ENCODE results near the gene PIK3CB. TPM values are rescaled to one million over a fixed set of nuclear protein-coding genes. Genes with fewer than 3 reads are reported as not detected.

Gene PIK3CB
- total RNA-seq, 4 donors from 2014 or later = 32.2 to 52.1 (median 41.5) TPM

GRCh38 chr3:138678874-138679392 is 155.8 kb downstream of the PIK3CB start:
- Histone ChIP-seq H3K27me3 (no peaks in the 10 kb centered on the region), H3K36me3 (peaks cover 0 to 16% (median 0%) of the 10 kb centered on the region in 3 donors), H3K27ac (no peak overlapping the region), H3K4me3 (no peak overlapping the region), H3K4me1 (peaks cover 0 to under 1% (median 0%) of the 10 kb centered on the region in 4 donors), H3K9me3 (peaks cover 0 to 9% (median 0%) of the 10 kb centered on the region in 4 donors)
- no peak for TF ChIP-seq POLR2A (IDR thresholded peaks at IDR 0.05)
- TF ChIP-seq CTCF (IDR thresholded peaks at IDR 0.05) = no peak
- DNase-seq = no peak

- Histone ChIP-seq H3K27ac (no peak overlapping the region), H3K36me3 (peaks cover 0 to 16% (median 0%) of the 10 kb centered on the region in 3 donors)
- TF ChIP-seq CTCF (IDR thresholded peaks at IDR 0.05) (no peak), POLR2A (IDR thresholded peaks at IDR 0.05) (no peak)
These were observed 156.6 kb downstream of the PIK3CB start for GRCh38 chr3:138678086-138678485.

GRCh38 chr3:138675393-138675792 is 159.3 kb downstream of the PIK3CB start:
- Histone ChIP-seq H3K27me3 (no peaks in the 10 kb centered on the region), H3K9me3 (peaks cover 0 to 9% (median 0%) of the 10 kb centered on the region in 4 donors), H3K4me1 (peaks cover 0 to 26% (median 0%) of the 10 kb centered on the region in 4 donors), H3K4me3 (no peak overlapping the region), H3K36me3 (peaks cover 0 to 16% (median 0%) of the 10 kb centered on the region in 3 donors), H3K27ac (no peak overlapping the region)
- no peak for DNase-seq
- no peak for TF ChIP-seq POLR2A (IDR thresholded peaks at IDR 0.05)
- TF ChIP-seq CTCF (IDR thresholded peaks at IDR 0.05) = no peak

More at GRCh38 chr3:138678086-138678485, 156.6 kb downstream of the PIK3CB start:
- H3K27me3 ChIP-seq = no peaks in the 10 kb centered on the region
- H3K4me3 ChIP-seq = no peak overlapping the region
- H3K4me1 ChIP-seq = peaks cover 0 to 7% (median 0%) of the 10 kb centered on the region in 4 donors
- DNase-seq = no peak
- peaks cover 0 to 9% (median 0%) of the 10 kb centered on the region in 4 donors for H3K9me3 ChIP-seq

- Histone ChIP-seq H3K4me1 (peaks cover 0 to 26% (median 0%) of the 10 kb centered on the region in 4 donors), H3K27me3 (no peaks in the 10 kb centered on the region), H3K9me3 (peaks cover 0 to 9% (median 0%) of the 10 kb centered on the region in 4 donors), H3K4me3 (no peak overlapping the region), H3K36me3 (peaks cover 0 to 16% (median 0%) of the 10 kb centered on the region in 3 donors), H3K27ac (no peak overlapping the region)
- TF ChIP-seq POLR2A (IDR thresholded peaks at IDR 0.05) (no peak), CTCF (IDR thresholded peaks at IDR 0.05) (no peak)
- DNase-seq = no peak
These were observed 160.8 kb downstream of the PIK3CB start for GRCh38 chr3:138673641-138674530.

- no peak for DNase-seq
- no peak overlapping the region for H3K27ac ChIP-seq
- peaks cover 0 to 2% (median 0%) of the 10 kb centered on the region in 4 donors for H3K9me3 ChIP-seq
- TF ChIP-seq POLR2A (IDR thresholded peaks at IDR 0.05) = no peak
- no peak for TF ChIP-seq CTCF (IDR thresholded peaks at IDR 0.05)
- peaks cover 0 to 18% (median 0%) of the 10 kb centered on the region in 3 donors for H3K36me3 ChIP-seq
- H3K27me3 ChIP-seq = no peaks in the 10 kb centered on the region
- no peak overlapping the region for H3K4me3 ChIP-seq
- H3K4me1 ChIP-seq = peaks cover 0 to 26% (median 0%) of the 10 kb centered on the region in 4 donors
These were observed 164.3 kb downstream of the PIK3CB start for GRCh38 chr3:138670407-138670806.

Data from Peyer's patch (tissue), 4 donors.